IPS DF 6.9 (cell line): Measurements from ENCODE around the gene TENM3.

ENCODE experiments used
- DNase-seq: peaks from one replicate; pipeline ENCODE4 v3.0.0-alpha.2; 2013; ENCODE audit warnings: low read depth, low spot score
- H3K27ac ChIP-seq: one replicate; pipeline ENCODE4 v1.5.1; 2013; ENCODE audit warnings: low read length, control low read depth
- H3K27me3 ChIP-seq: 2 replicates; pipeline ENCODE4 v1.6.1; 2013; ENCODE audit warnings: mild to moderate bottlenecking, low read length; ENCODE audit not compliant: control insufficient read depth, insufficient read depth
- H3K36me3 ChIP-seq: 2 replicates; pipeline ENCODE4 v1.6.1; 2013; ENCODE audit warnings: low read length; ENCODE audit not compliant: control insufficient read depth, insufficient read depth
- H3K4me1 ChIP-seq: 2 replicates; pipeline ENCODE4 v1.6.1; 2013; ENCODE audit warnings: low read length; ENCODE audit not compliant: control insufficient read depth, insufficient read depth
- H3K4me3 ChIP-seq: 2 replicates; pipeline ENCODE4 v1.5.1; 2013; ENCODE audit warnings: mild to moderate bottlenecking, low read length
- H3K9me3 ChIP-seq: 2 replicates; pipeline ENCODE4 v1.6.1; 2013; ENCODE audit warnings: low read length, inconsistent platforms; ENCODE audit not compliant: control insufficient read depth, insufficient read depth
- WGBS: extraction: QIAGEN DNeasy Blood & Tissue Kit; methylation state at CpG from one replicate; pipeline ENCODE4 v1.1.7; 2013; ENCODE audit warnings: mixed read lengths, missing lambda C conversion rate; ENCODE audit not compliant: insufficient read length, insufficient coverage; 5-methylcytosine and 5-hydroxymethylcytosine counted together

TENM3 gene

DNA sequence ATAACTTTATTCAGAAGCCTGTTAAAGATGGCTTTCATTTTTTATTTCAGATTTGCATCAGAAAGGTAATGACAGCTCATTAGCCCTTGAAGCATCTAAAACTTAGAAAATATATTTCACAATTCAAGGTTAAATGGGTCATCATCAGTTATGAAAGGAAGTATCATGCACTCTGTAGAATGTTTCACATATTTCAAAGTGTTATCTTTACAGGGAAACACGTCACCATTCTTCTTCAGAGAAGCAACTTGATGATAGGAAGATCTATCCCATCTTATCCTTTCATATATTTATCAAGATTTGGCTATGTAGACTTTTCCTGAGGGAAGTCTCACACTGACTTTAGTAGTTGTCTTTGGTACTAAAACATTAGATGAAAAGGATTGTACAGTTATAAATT, 277.8 kb downstream of the TENM3 start:
- Histone ChIP-seq H3K4me1 (no peaks in the 10 kb centered on the region), H3K4me3 (no peak overlapping the region), H3K27ac (no peak overlapping the region), H3K27me3 (no peaks in the 10 kb centered on the region), H3K9me3 (no peaks in the 10 kb centered on the region), H3K36me3 (no peaks in the 10 kb centered on the region)
- DNase-seq, result no peak
- WGBS, result no CpG with 5 or more reads among the region's 1 CpG

DNA sequence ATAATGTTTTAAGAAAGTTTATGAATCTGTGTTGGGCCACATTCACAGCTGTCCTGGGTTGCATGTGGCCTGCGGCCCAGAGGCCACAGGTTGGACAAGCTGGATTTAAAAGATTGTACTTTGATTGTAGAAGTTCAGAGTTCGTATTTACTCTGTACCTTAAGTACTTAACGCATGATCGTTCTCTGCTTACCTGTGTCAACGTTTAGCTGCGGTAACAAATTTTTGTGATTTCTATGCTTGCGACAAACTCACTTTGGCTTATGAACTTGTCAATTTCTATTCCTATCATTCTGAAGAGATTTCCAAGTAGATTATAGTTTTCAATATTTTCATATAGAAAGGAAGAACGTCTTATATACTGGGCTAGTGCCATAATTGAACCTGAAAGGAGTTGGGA, 285.6 kb downstream of the TENM3 start:
- no peaks in the 10 kb centered on the region for H3K36me3 ChIP-seq
- H3K4me1 ChIP-seq, result 0 out of 2 replicates have a peak, but pooled peaks cover 3% of the 10 kb centered on the region
- no peaks in the 10 kb centered on the region for H3K9me3 ChIP-seq
- no CpG with 5 or more reads among the region's 8 CpGs for WGBS
- no peak overlapping the region for H3K27ac ChIP-seq
- H3K27me3 ChIP-seq, result no peaks in the 10 kb centered on the region
- H3K4me3 ChIP-seq, result no peak overlapping the region
- no peak for DNase-seq

DNA sequence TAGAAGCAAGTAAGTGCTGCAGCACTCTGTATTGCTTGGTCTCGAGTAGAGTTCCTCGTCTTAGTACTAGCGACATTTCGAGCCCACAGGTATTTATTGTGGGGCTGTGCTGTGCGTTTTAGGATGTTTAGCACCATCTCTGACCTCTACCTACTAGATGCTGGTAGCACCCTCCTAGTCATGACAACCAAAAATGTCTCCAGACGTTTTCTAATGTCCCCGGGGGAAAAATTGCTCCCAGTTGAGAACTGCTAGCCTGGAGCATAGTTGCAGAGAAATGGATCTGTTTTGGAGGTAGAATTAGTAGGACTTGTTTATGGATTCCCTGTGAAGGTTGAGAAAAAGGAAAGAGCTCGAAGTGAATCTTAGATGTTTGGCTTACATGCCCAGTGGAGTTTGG, 287.2 kb downstream of the TENM3 start:
- H3K27me3 ChIP-seq, result no peaks in the 10 kb centered on the region
- no peaks in the 10 kb centered on the region for H3K36me3 ChIP-seq
- H3K27ac ChIP-seq, result no peak overlapping the region
- H3K4me1 ChIP-seq, result 0 out of 2 replicates have a peak, but pooled peaks cover 3% of the 10 kb centered on the region
- H3K4me3 ChIP-seq, result no peak overlapping the region
- no peaks in the 10 kb centered on the region for H3K9me3 ChIP-seq
- no CpG with 5 or more reads among the region's 8 CpGs for WGBS
- DNase-seq, result no peak

DNA sequence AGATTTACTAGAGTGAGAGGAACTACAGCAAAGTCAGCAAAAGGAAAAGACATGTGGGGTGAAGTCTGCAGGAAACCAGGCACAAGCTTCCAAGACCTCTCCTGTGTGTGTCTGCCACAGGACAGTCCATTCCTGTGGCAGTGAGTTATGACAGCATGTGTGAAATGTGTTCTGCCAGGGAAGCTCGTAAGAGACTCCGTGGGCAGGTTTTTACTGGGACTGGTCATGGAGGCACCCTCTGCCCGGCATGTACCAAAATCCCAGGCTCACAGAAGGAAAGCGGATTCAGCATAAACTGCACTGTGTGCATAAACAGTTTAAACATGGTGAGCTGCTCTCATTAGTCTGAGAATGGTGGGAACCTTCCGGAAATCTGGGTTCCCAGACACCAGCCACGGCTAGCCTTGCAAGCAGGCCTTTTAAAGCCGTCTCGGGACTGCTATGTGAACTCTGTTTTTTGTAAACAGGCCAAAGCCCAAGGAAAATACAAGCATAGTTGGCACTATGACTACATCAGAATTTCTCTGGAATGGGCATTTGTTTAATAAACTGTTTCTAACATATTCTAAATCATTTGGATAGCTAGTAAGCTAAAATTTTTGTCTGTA, 288.5 kb downstream of the TENM3 start:
- peaks cover 4% of the 10 kb centered on the region; the same call in 1 of the 2 replicates for H3K4me1 ChIP-seq
- no peak overlapping the region for H3K27ac ChIP-seq
- DNase-seq, result no peak
- WGBS, result no CpG with 5 or more reads among the region's 8 CpGs
- H3K27me3 ChIP-seq, result no peaks in the 10 kb centered on the region
- no peaks in the 10 kb centered on the region for H3K36me3 ChIP-seq
- no peaks in the 10 kb centered on the region for H3K9me3 ChIP-seq
- no peak overlapping the region for H3K4me3 ChIP-seq

DNA sequence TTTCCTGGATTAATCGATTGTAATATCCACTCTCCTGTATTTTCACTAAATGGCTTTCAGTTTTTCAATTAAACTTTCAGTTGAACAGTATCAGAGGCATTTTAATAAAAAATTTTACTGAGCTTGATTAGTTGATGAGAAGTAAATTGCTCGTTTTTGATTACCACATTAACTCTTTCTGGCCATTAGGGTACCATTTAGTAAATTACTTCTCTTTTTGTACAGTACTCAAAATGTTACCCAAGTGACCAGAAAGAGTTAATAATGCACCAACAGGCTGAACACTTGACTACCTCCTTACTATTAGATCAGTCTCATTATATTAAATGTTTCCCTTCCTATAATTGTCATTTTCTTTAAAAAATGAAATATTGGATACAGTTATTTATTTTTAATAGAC, 289.2 kb downstream of the TENM3 start:
- H3K27ac ChIP-seq, result no peak overlapping the region
- H3K9me3 ChIP-seq, result no peaks in the 10 kb centered on the region
- no peaks in the 10 kb centered on the region for H3K36me3 ChIP-seq
- DNase-seq, result no peak
- H3K4me1 ChIP-seq, result peaks cover 4% of the 10 kb centered on the region; the same call in 1 of the 2 replicates
- no peaks in the 10 kb centered on the region for H3K27me3 ChIP-seq
- no CpG with 5 or more reads among the region's 2 CpGs for WGBS
- no peak overlapping the region for H3K4me3 ChIP-seq

DNA sequence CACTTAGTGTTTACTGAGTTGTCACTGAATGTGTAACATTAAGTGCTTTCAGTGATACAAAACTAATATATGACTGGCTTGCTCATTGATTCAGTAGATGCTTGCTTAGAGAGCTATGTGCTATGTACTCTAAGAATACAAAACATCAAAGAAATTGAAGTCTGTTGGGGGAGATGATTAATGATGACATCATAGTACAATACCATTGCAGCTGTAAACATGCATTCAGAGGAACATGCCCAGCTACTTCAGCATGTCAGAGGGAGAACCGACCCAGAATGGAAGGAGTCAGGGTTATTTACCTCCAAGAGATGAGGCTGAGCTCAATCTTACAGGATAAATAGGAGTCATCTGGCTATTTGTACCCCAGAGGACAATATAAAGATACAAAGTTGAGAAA, 290.8 kb downstream of the TENM3 start:
- no CpG with 5 or more reads among the region's 1 CpG for WGBS
- Histone ChIP-seq H3K36me3 (no peaks in the 10 kb centered on the region), H3K4me1 (peaks cover 6% of the 10 kb centered on the region; the same call in 1 of the 2 replicates)

DNA sequence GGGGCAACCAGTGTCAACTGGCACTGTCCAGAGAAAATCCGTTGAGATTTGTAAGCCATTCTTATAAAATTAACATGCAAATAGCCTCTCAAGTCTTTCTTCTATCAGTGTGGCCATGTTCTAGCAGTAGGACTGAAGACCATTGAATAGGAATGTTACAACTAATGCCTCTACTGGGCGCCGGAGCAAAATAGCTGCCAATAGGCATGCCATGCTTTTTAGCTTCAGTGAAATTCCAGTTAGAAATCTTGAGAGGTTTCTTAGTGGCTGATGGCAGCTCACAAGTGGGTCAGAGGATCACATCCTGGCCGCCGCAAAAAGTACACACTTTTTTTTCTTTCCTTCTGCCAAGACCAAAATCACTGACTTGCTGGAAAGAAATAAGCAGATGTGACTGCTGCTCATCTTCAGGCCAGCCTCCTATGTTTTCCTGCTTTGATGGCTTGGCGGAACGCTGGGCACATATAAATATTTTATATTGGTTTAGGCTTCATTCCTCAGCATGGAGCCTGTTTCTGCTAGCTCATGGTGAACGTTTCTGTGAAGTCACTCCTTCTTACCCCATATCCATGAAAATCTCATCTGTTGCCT, 293.1 kb downstream of the TENM3 start:
- no CpG with 5 or more reads among the region's 8 CpGs for WGBS
- no peak overlapping the region for H3K4me3 ChIP-seq

More for the DNA sequence above, 290.8 kb downstream of the TENM3 start:
- Histone ChIP-seq H3K4me3 (no peak overlapping the region), H3K27me3 (no peaks in the 10 kb centered on the region), H3K9me3 (no peaks in the 10 kb centered on the region), H3K27ac (no peak overlapping the region)
- DNase-seq, result no peak

DNA sequence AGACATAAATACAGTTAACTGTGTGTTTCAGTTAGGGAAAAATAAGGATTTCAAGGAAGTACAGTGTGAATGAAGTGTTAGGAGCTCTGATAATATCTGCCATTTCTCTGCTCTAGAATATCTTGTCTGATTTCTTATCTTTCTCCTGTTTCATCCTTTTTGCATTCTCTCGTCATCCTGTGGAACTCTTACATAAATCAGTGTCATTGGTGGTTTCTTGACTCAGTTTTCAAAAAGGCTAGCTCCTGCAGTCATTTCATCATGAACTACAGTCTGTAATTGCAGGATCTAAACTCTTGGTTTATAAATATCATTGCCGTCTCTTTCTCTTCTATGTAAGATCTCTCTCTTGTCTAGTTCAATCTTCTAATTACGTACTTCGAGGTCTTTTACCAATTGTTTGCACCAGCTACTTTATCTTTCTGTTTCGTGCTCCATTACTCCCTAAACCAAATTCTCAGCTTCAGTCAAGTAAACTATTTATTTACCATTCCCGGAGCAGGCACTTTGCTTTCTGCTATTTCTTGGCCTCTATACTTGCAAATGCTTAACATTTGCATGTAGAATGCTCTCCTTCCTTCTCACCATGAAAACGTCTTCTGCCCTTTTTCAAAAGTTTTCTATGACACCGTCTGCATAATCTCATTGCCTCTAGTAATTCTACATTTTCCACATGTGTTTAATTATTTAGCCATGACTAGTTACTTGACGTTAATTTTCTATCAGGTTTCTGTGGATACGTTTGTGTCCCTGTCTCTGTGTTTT, 294.0 kb downstream of the TENM3 start:
- Histone ChIP-seq H3K27me3 (no peaks in the 10 kb centered on the region), H3K27ac (no peak overlapping the region), H3K4me3 (no peak overlapping the region), H3K36me3 (no peaks in the 10 kb centered on the region), H3K4me1 (peaks cover 4% of the 10 kb centered on the region; the same call in 1 of the 2 replicates), H3K9me3 (no peaks in the 10 kb centered on the region)
- no peak for DNase-seq
- WGBS, result no CpG with 5 or more reads among the region's 10 CpGs

More for the DNA sequence above, 293.1 kb downstream of the TENM3 start:
- Histone ChIP-seq H3K27me3 (no peaks in the 10 kb centered on the region), H3K27ac (no peak overlapping the region), H3K36me3 (no peaks in the 10 kb centered on the region), H3K4me1 (peaks cover 6% of the 10 kb centered on the region; the same call in 1 of the 2 replicates), H3K9me3 (no peaks in the 10 kb centered on the region)
- no peak for DNase-seq

DNA sequence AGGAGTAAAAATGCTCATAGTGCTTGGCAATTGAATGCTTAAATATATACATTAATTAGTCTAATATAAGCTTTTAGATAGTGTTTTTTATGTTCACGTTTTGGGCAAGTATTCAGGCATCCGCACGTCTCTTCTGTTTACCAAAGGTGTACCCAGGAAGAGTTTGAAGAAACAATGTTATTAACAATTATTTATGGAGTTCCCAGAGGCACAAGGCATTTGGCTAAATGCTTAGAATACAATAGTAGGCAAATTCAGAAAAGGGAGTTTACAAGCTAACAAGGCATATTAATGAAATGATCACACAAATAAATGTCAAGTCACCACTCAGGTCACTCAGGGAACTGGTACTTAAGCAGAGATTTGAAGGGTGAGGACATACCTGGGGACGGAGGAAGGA, 294.8 kb downstream of the TENM3 start:
- Histone ChIP-seq H3K4me1 (peaks cover 4% of the 10 kb centered on the region; the same call in 1 of the 2 replicates), H3K27ac (no peak overlapping the region), H3K36me3 (no peaks in the 10 kb centered on the region), H3K4me3 (no peak overlapping the region), H3K9me3 (no peaks in the 10 kb centered on the region), H3K27me3 (no peaks in the 10 kb centered on the region)
- WGBS, result no CpG with 5 or more reads among the region's 4 CpGs
- DNase-seq, result no peak

DNA sequence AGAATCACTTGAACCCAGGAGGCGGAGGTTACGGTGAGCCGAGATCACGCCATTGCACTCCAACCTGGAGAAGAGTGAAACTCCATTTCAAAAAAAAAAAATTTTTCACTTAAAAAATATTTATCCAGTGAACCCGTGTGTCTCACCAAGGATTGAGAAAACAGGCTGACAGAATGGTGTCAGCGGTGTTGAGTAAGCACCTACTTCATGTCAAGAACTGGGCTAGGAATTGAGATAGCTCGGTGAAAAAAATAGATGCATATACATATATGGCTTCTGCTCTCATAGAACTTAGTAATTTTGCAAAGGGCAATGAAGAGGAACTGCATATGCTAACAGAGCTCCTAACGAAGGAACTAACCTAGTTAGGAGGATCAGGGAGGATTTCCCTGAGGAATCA, 297.3 kb downstream of the TENM3 start:
- H3K9me3 ChIP-seq, result no peaks in the 10 kb centered on the region
- no CpG with 5 or more reads among the region's 8 CpGs for WGBS
- H3K36me3 ChIP-seq, result no peaks in the 10 kb centered on the region
- H3K4me1 ChIP-seq, result peaks cover 4% of the 10 kb centered on the region; the same call in 1 of the 2 replicates
- H3K27ac ChIP-seq, result no peak overlapping the region
- no peaks in the 10 kb centered on the region for H3K27me3 ChIP-seq
- no peak overlapping the region for H3K4me3 ChIP-seq
- no peak for DNase-seq
